B cell (primary cell): ENCODE results near the gene SLC43A2. TPM values are rescaled to one million over a fixed set of nuclear protein-coding genes. Genes with fewer than 3 reads are reported as not detected.
A peak's percentile ranks its signal among the peaks of the same experiment; 100 is the strongest.

Experiments used
- ATAC-seq: fragments of 200-7000 bp; cut with Tn5 transposase; one replicate; pipeline ENCODE4 v1.10.0; 2021; ENCODE audit warnings: low read depth, mild to moderate bottlenecking, moderate number of reproducible peaks, moderate library complexity
- CTCF ChIA-PET: fragments of 350-600 bp; sonication (Branson Sonifier 250); formaldehyde crosslinking; loops from one replicate; lab custom pipeline; 2021; ENCODE audit warnings: antibody characterized with exemption, inconsistent platforms; lab: Charles Lee
- POLR2A ChIA-PET: fragments of 350-600 bp; sonication (Branson Sonifier 250); formaldehyde crosslinking; loops from one replicate; lab custom pipeline; 2021; ENCODE audit warnings: antibody characterized with exemption; lab: Charles Lee
- DNase-seq: peaks from one replicate; pipeline ENCODE4 v3.0.0; 2013
- H2AFZ ChIP-seq: 2 replicates; pipeline ENCODE4 v1.6.1; 2012; ENCODE audit warnings: mild to moderate bottlenecking, low read depth, low read length; ENCODE audit not compliant: insufficient read depth, poor library complexity, severe bottlenecking
- H3K27ac ChIP-seq, 2 donors: 1 replicate in 1 of 2; 2 replicates in 1 of 2; pipeline ENCODE4 v1.5.1; 2012 to 2013; ENCODE audit warnings: low read length in 2 of 2, mild to moderate bottlenecking in 2 of 2, moderate library complexity in 1 of 2
- H3K27me3 ChIP-seq, 4 experiments: fragments of 200-600 bp in 1 of 4; sonication (generic) in 1 of 4; replicated peaks in 1 of 4; 1 replicate in 2 of 4; 2 replicates in 2 of 4; pipeline versions ENCODE4 v1.6.1 to v1.7.0; 2013 to 2016; ENCODE audit warnings: low read length in 3 of 4, mild to moderate bottlenecking in 2 of 4, mixed read lengths in 1 of 4, moderate library complexity in 1 of 4; ENCODE audit not compliant: insufficient read depth in 4 of 4, control insufficient read depth in 3 of 4; ENCODE audit errors: control extremely low read depth in 1 of 4
- H3K36me3 ChIP-seq, 2 experiments: replicated peaks in 1 of 2; 1 replicate in 1 of 2; 2 replicates in 1 of 2; pipeline versions ENCODE4 v1.6.1 to v1.7.1; 2013; ENCODE audit warnings: low read length in 1 of 2; ENCODE audit not compliant: insufficient read depth in 2 of 2, control insufficient read depth in 1 of 2; ENCODE audit errors: control extremely low read depth in 1 of 2, extremely low read depth in 1 of 2
- H3K4me1 ChIP-seq, 2 donors: fragments of 200-600 bp in 1 of 2; sonication (generic) in 1 of 2; 1 replicate in 1 of 2; 2 replicates in 1 of 2; pipeline versions ENCODE4 v1.5.1 to v1.6.1; 2013 to 2017; ENCODE audit warnings: low read length in 2 of 2; ENCODE audit not compliant: control insufficient read depth in 2 of 2, insufficient read depth in 2 of 2
- H3K4me2 ChIP-seq: replicated peaks from 2 replicates; pipeline ENCODE3; 2012; ENCODE audit warnings: mild to moderate bottlenecking, low read depth, low read length; ENCODE audit not compliant: poor library complexity, severe bottlenecking
- H3K4me3 ChIP-seq, 5 experiments: fragments of 200-600 bp in 1 of 5; sonication (generic) in 1 of 5; 1 replicate in 3 of 5; 2 replicates in 2 of 5; pipeline versions ENCODE4 v1.5.1 to v1.7.0; 2011 to 2016; ENCODE audit warnings: low read length in 4 of 5, mild to moderate bottlenecking in 4 of 5, low read depth in 2 of 5, control low read depth in 1 of 5, moderate library complexity in 1 of 5; ENCODE audit not compliant: insufficient read depth in 1 of 5; ENCODE audit errors: control extremely low read depth in 1 of 5, extremely low read depth in 1 of 5
- H3K79me2 ChIP-seq: fragments of 200-600 bp; sonication (generic); one replicate; pipeline ENCODE4 v1.6.0; 2016; ENCODE audit warnings: low read length; ENCODE audit not compliant: control insufficient read depth, insufficient read depth
- H3K9ac ChIP-seq: fragments of 200-600 bp; sonication (generic); 2 replicates; pipeline ENCODE4 v1.6.1; 2017; ENCODE audit warnings: mild to moderate bottlenecking, low read length, moderate library complexity
- H3K9me3 ChIP-seq, 3 donors: one replicate each; pipeline versions ENCODE4 v1.6.1 to v1.7.1; 2013; ENCODE audit warnings: low read length in 2 of 3; ENCODE audit not compliant: control insufficient read depth in 2 of 3, insufficient read depth in 1 of 3; ENCODE audit errors: control extremely low read depth in 1 of 3
- H4K20me1 ChIP-seq: 2 replicates; pipeline ENCODE4 v1.6.0; 2012; ENCODE audit warnings: mild to moderate bottlenecking, low read length; ENCODE audit not compliant: insufficient read depth, control insufficient read depth, poor library complexity, severe bottlenecking
- H3K27ac Mint-ChIP-seq: one replicate; pipeline ENCODE4 v1.8.0; 2021; ENCODE audit warnings: mixed read lengths
- H3K27me3 Mint-ChIP-seq: one replicate; pipeline ENCODE4 v1.8.0; 2021; ENCODE audit warnings: mixed read lengths
- H3K4me1 Mint-ChIP-seq: one replicate; pipeline ENCODE4 v1.8.0; 2021; ENCODE audit warnings: mixed read lengths
- H3K4me3 Mint-ChIP-seq: one replicate; pipeline ENCODE4 v1.8.0; 2021; ENCODE audit warnings: mixed read lengths
- H3K9me3 Mint-ChIP-seq: one replicate; pipeline ENCODE4 v1.8.0; 2022; ENCODE audit warnings: mixed read lengths; ENCODE audit not compliant: insufficient read depth
- CTCF ChIP-seq: fragments of 200-600 bp; IDR thresholded peaks from one replicate; pipeline ENCODE4 v1.8.0; 2022; ENCODE audit warnings: antibody characterized with exemption, mild to moderate bottlenecking
- EZH2 ChIP-seq: IDR thresholded peaks from 2 replicates; pipeline ENCODE4 v1.6.1; 2012; ENCODE audit warnings: borderline replicate concordance, low read depth, mild to moderate bottlenecking, moderate library complexity, low read length; ENCODE audit not compliant: insufficient read depth, poor library complexity, severe bottlenecking
- WGBS: methylation state at CpG from one replicate; pipeline ENCODE4 v1.1.5; 2013; ENCODE audit warnings: missing lambda C conversion rate; ENCODE audit not compliant: insufficient coverage; 5-methylcytosine and 5-hydroxymethylcytosine counted together
- intact Hi-C: fragments of 100-400 bp; cut with micrococcal nuclease; formaldehyde crosslinking; loops from one replicate; pipeline ENCODE4 v1.10.0; 2022
- polyA plus RNA-seq: library from polyadenylated mRNA; depleted of rRNA; stranded (reverse); fragments of >200 nt; gene quantifications from 2 replicates; pipeline ENCODE4 v1.2.3, GENCODE V29; 2012
- total RNA-seq, 2 donors: library from RNA; stranded (reverse); fragments of 120-200 nt in 1 of 2; gene quantifications; 1 replicate in 1 of 2; 2 replicates in 1 of 2; pipeline versions ENCODE4 v1.2.3 to v1.2.4, GENCODE V29; 2013 to 2022

The SLC43A2 gene
- total and polyA plus RNA-seq, 2 donors (not counting 1 experiment from before 2014, with no cell fraction given): 26.2 to 204 TPM

- H3K27ac ChIP-seq: no peak overlapping the region
- ChIA-PET POLR2A (interaction anchor here (0.6 to 6.3 kb wide), 6 partner anchors 8 to 205 kb away, joined by 3 to 67 read pairs (median 4); partner anchors contain the start of genes RPA1 and SMYD4), CTCF (interaction anchor here (0.9 to 10.4 kb wide), 4 partner anchors 8 to 51 kb away, joined by 3 to 326 read pairs (median 69); partner anchors contain the start of genes RILP and SCARF1)
- intact Hi-C loops: loop anchor here (5.0 kb wide), 1 partner anchor 777 kb away; the partner anchor contains the start of gene MNT
- no peaks in the 10 kb centered on the region for H3K9me3 ChIP-seq
- H3K4me3 Mint-ChIP-seq: peak overlapping the region; percentile 94
- no peak overlapping the region for H3K4me3 ChIP-seq
- DNase-seq (no peak), ATAC-seq (no peak)
- no peak overlapping the region for H3K9ac ChIP-seq
- peaks cover 0 to 30% of the 10 kb centered on the region in 2 experiments for H3K36me3 ChIP-seq
- H3K27me3 Mint-ChIP-seq: no peaks in the 10 kb centered on the region
- no peak overlapping the region for H2AFZ ChIP-seq
- H3K9me3 Mint-ChIP-seq: no peaks in the 10 kb centered on the region
- H4K20me1 ChIP-seq: peaks cover 15% of the 10 kb centered on the region
- no peak for TF ChIP-seq CTCF
- TF ChIP-seq EZH2: no peak
- no peak overlapping the region for H3K27ac Mint-ChIP-seq
- H3K4me1 Mint-ChIP-seq: peaks cover 33% of the 10 kb centered on the region
- peaks cover 72% of the 10 kb centered on the region for H3K79me2 ChIP-seq
- H3K4me2 ChIP-seq: peak overlapping the region; percentile 100
- H3K27me3 ChIP-seq: no peaks in the 10 kb centered on the region
- 45% methylated on average over 14 of the region's 14 CpGs for WGBS
- H3K4me1 ChIP-seq: peaks cover 31 to 38% of the 10 kb centered on the region in 2 donors
Measured at GRCh38 chr17:1625053-1625452, 3.6 kb downstream of the SLC43A2 start.

GRCh38 chr17:1624650-1625049 is 4.0 kb downstream of the SLC43A2 start:
- Histone ChIP-seq H3K79me2 (peaks cover 73% of the 10 kb centered on the region), H3K9ac (no peak overlapping the region), H3K4me1 (peaks cover 27 to 34% of the 10 kb centered on the region in 2 donors), H3K4me3 (no peak overlapping the region), H3K27ac (no peak overlapping the region), H3K4me2 (peak overlapping the region; percentile 100), H3K9me3 (no peaks in the 10 kb centered on the region), H2AFZ (no peak overlapping the region), H3K36me3 (peaks cover 0 to 30% of the 10 kb centered on the region in 2 experiments), H4K20me1 (peaks cover 16% of the 10 kb centered on the region), H3K27me3 (no peaks in the 10 kb centered on the region)
- ChIA-PET POLR2A (interaction anchor here (0.6 to 6.3 kb wide), 4 partner anchors 14 to 205 kb away, joined by 3 to 67 read pairs (median 4); partner anchors contain the start of genes RPA1 and SMYD4), CTCF (interaction anchor here (0.9 to 10.4 kb wide), 4 partner anchors 8 to 51 kb away, joined by 3 to 326 read pairs (median 69); partner anchors contain the start of genes RILP and SCARF1)
- no peak for TF ChIP-seq CTCF
- H3K4me1 Mint-ChIP-seq: peaks cover 30% of the 10 kb centered on the region
- DNase-seq (no peak), ATAC-seq (no peak)
- H3K27me3 Mint-ChIP-seq: no peaks in the 10 kb centered on the region
- no peaks in the 10 kb centered on the region for H3K9me3 Mint-ChIP-seq
- intact Hi-C loops: loop anchor here (5.0 kb wide), 1 partner anchor 778 kb away; the partner anchor contains the start of gene MNT
- 87% methylated on average over 11 of the region's 12 CpGs for WGBS
- H3K27ac Mint-ChIP-seq: peak overlapping the region; percentile 63
- peak overlapping the region; percentile 41 for H3K4me3 Mint-ChIP-seq
